ENCODE measurements around the gene TMEM54. TPM values are rescaled to one million over a fixed set of nuclear protein-coding genes. Genes with fewer than 3 reads are reported as not detected.

The TMEM54 gene
- total and polyA plus RNA-seq, 2 experiments from 2014 or later = 11.2 to 11.7 TPM

DNA sequence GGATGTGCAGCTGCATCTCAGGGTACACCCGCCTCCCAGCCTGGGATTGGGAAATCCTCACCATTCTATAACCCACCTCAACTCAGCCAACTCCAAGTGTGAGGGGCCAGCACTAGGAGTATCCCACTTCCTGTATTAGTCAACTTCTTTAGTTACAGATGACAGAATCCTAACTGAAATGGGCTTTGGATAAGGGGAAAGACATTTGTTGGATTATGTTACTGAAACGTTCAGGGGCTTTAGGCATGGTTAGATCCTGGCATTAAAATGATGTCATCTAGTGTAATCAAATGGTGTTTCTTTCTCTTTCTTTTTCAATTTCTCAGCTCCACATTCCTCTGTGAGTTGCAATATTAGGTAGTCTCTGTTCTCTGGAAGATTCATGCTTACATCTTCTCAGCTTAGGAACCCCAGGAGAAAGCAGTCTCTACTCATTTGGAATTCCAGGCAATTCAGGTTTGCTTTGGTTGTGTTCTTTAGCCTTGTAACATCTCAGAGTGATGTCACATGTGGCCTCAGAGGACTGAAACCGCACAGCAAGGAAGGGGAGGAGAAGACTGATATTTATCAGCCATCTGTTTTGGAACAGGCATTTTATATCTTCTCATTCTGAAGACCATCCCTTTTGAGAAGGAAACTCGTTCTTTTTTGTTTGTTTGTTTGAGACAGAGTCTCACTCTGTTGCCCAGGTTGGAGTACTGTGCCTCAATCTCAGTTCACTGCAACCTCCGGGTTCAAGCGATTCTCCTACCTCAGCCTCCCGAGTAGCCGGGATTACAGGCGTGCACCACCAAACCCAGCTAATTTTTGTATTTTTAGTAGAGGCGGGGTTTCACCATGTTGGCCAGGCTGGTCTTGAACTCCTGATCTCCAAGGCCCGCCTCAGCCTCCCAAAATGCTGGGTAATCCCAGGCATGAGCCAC is 18.9 kb upstream of the TMEM54 start:
- H3F3A ChIP-seq (replicated peaks; ENCODE audit: low read depth) = no peaks in the 10 kb centered on the region; the same call in 1 of the 2 replicates
- no peaks in the 10 kb centered on the region; the same call in 2 of the 3 replicates for H3K36me3 Mint-ChIP-seq (ENCODE audit: low read depth)
- H3K9me2 ChIP-seq (ENCODE audit: insufficient read depth) = no peaks in the 10 kb centered on the region
- no peak for ATAC-seq
- H3K4me2 ChIP-seq = no peak overlapping the region
- H3K79me2 ChIP-seq (replicated peaks; ENCODE audit: insufficient read depth) = no peaks in the 10 kb centered on the region
- no peaks in the 10 kb centered on the region for H4K20me1 ChIP-seq (replicated peaks; ENCODE audit: insufficient read depth)
- H3K27me3 ChIP-seq (ENCODE audit: insufficient read depth) = peaks cover 31% of the 10 kb centered on the region
- TF ChIP-seq JUNB (IDR thresholded peaks at IDR 0.05; ENCODE audit: unreplicated experiment) (no peak), STAT1 (IDR thresholded peaks at IDR 0.05; ENCODE audit: unreplicated experiment) (no peak)
- H3K27me3 Mint-ChIP-seq (ENCODE audit: insufficient read depth, low read depth, poor library complexity) = peaks cover 30% of the 10 kb centered on the region
- H3K4me1 ChIP-seq (ENCODE audit: insufficient read depth) = peaks cover 4% of the 10 kb centered on the region; the same call in 1 of the 2 replicates
- H3K36me3 ChIP-seq (ENCODE audit: insufficient read depth) = no peaks in the 10 kb centered on the region
- no peak overlapping the region for H3K27ac ChIP-seq (ENCODE audit: low read depth)
- no peak overlapping the region for H2AFZ ChIP-seq
- H3K4me1 Mint-ChIP-seq = peaks cover 6% of the 10 kb centered on the region
- DNase-seq (ENCODE audit: low spot score) = no peak
- H3K4me3 Mint-ChIP-seq = no peak overlapping the region
- no peak overlapping the region for H3K27ac Mint-ChIP-seq
- no peak overlapping the region for H3K4me3 ChIP-seq
- H3K9me3 Mint-ChIP-seq = no peaks in the 10 kb centered on the region

DNA sequence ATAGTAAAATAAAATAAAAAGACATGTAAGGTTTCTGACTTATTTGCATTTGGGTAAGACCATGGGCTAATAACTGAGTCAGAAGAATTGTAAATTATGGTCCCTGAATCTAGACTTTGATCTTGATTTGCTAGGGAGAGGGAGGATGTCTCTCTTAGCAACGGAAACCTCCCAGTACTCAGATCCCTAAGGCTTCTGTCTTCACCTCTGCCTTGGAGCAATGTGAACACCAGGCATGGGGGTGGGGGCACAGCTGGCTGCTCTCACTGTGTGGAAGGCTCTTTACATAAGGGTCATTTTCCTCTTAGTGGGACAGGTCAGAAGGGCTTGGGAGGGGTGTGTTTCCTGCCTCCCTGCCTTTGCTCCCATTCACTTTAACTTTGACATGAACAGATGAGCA is 17.0 kb upstream of the TMEM54 start:
- H3K4me1 Mint-ChIP-seq = no peaks in the 10 kb centered on the region
- no peaks in the 10 kb centered on the region for H3K79me2 ChIP-seq (replicated peaks; ENCODE audit: insufficient read depth)
- H3K4me1 ChIP-seq (ENCODE audit: insufficient read depth) = no peaks in the 10 kb centered on the region
- H3K4me3 ChIP-seq = no peak overlapping the region
- ATAC-seq (peak; percentile 45; the same call in 2 of the 3 replicates), DNase-seq (ENCODE audit: low spot score) (no peak)
- no peak overlapping the region for H3K27ac ChIP-seq (ENCODE audit: low read depth)
- H3K4me2 ChIP-seq = no peak overlapping the region
- H3K36me3 Mint-ChIP-seq (ENCODE audit: low read depth) = no peaks in the 10 kb centered on the region
- no peak overlapping the region for H3K4me3 Mint-ChIP-seq
- no peaks in the 10 kb centered on the region for H4K20me1 ChIP-seq (replicated peaks; ENCODE audit: insufficient read depth)
- peaks cover 13% of the 10 kb centered on the region for H3K27me3 Mint-ChIP-seq (ENCODE audit: insufficient read depth, low read depth, poor library complexity)
- no peaks in the 10 kb centered on the region for H3K9me3 Mint-ChIP-seq
- no peaks in the 10 kb centered on the region for H3K36me3 ChIP-seq (ENCODE audit: insufficient read depth)
- TF ChIP-seq, protein P1, sequence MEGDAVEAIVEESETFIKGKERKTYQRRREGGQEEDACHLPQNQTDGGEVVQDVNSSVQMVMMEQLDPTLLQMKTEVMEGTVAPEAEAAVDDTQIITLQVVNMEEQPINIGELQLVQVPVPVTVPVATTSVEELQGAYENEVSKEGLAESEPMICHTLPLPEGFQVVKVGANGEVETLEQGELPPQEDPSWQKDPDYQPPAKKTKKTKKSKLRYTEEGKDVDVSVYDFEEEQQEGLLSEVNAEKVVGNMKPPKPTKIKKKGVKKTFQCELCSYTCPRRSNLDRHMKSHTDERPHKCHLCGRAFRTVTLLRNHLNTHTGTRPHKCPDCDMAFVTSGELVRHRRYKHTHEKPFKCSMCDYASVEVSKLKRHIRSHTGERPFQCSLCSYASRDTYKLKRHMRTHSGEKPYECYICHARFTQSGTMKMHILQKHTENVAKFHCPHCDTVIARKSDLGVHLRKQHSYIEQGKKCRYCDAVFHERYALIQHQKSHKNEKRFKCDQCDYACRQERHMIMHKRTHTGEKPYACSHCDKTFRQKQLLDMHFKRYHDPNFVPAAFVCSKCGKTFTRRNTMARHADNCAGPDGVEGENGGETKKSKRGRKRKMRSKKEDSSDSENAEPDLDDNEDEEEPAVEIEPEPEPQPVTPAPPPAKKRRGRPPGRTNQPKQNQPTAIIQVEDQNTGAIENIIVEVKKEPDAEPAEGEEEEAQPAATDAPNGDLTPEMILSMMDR (conservative IDR thresholded peaks at IDR 0.05; ENCODE audit: low read depth in 2 of 2) = no peak
- no peak for TF ChIP-seq ZNF114 (CRISPR knock-in tag; IDR thresholded peaks at IDR 0.05)
- TF ChIP-seq EZH2phosphoT487 (IDR thresholded peaks at IDR 0.05; ENCODE audit: unreplicated experiment) = no peak
- TF ChIP-seq, protein P2, sequence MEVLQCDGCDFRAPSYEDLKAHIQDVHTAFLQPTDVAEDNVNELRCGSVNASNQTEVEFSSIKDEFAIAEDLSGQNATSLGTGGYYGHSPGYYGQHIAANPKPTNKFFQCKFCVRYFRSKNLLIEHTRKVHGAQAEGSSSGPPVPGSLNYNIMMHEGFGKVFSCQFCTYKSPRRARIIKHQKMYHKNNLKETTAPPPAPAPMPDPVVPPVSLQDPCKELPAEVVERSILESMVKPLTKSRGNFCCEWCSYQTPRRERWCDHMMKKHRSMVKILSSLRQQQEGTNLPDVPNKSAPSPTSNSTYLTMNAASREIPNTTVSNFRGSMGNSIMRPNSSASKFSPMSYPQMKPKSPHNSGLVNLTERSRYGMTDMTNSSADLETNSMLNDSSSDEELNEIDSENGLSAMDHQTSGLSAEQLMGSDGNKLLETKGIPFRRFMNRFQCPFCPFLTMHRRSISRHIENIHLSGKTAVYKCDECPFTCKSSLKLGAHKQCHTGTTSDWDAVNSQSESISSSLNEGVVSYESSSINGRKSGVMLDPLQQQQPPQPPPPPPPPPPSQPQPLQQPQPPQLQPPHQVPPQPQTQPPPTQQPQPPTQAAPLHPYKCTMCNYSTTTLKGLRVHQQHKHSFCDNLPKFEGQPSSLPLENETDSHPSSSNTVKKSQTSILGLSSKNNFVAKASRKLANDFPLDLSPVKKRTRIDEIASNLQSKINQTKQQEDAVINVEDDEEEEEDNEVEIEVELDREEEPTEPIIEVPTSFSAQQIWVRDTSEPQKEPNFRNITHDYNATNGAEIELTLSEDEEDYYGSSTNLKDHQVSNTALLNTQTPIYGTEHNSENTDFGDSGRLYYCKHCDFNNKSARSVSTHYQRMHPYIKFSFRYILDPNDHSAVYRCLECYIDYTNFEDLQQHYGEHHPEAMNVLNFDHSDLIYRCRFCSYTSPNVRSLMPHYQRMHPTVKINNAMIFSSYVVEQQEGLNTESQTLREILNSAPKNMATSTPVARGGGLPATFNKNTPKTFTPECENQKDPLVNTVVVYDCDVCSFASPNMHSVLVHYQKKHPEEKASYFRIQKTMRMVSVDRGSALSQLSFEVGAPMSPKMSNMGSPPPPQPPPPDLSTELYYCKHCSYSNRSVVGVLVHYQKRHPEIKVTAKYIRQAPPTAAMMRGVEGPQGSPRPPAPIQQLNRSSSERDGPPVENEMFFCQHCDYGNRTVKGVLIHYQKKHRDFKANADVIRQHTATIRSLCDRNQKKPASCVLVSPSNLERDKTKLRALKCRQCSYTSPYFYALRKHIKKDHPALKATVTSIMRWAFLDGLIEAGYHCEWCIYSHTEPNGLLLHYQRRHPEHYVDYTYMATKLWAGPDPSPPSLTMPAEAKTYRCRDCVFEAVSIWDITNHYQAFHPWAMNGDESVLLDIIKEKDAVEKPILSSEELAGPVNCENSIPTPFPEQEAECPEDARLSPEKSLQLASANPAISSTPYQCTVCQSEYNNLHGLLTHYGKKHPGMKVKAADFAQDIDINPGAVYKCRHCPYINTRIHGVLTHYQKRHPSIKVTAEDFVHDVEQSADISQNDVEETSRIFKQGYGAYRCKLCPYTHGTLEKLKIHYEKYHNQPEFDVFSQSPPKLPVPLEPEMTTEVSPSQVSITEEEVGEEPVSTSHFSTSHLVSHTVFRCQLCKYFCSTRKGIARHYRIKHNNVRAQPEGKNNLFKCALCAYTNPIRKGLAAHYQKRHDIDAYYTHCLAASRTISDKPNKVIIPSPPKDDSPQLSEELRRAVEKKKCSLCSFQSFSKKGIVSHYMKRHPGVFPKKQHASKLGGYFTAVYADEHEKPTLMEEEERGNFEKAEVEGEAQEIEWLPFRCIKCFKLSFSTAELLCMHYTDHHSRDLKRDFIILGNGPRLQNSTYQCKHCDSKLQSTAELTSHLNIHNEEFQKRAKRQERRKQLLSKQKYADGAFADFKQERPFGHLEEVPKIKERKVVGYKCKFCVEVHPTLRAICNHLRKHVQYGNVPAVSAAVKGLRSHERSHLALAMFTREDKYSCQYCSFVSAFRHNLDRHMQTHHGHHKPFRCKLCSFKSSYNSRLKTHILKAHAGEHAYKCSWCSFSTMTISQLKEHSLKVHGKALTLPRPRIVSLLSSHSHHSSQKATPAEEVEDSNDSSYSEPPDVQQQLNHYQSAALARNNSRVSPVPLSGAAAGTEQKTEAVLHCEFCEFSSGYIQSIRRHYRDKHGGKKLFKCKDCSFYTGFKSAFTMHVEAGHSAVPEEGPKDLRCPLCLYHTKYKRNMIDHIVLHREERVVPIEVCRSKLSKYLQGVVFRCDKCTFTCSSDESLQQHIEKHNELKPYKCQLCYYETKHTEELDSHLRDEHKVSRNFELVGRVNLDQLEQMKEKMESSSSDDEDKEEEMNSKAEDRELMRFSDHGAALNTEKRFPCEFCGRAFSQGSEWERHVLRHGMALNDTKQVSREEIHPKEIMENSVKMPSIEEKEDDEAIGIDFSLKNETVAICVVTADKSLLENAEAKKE (CRISPR knock-in tag; IDR thresholded peaks at IDR 0.05) = no peak
- TF ChIP-seq NANOG (IDR thresholded peaks at IDR 0.05; ENCODE audit: borderline replicate concordance) = no peak
- TF ChIP-seq EZH2 (IDR thresholded peaks at IDR 0.05; ENCODE audit: low read depth, unreplicated experiment) = no peak
- TF ChIP-seq ETS1 (IDR thresholded peaks at IDR 0.05) = no peak
- H3K27me3 ChIP-seq (ENCODE audit: insufficient read depth) = peaks cover 12% of the 10 kb centered on the region
- no peaks in the 10 kb centered on the region for H3F3A ChIP-seq (replicated peaks; ENCODE audit: low read depth)
- no peaks in the 10 kb centered on the region for H3K9me2 ChIP-seq (ENCODE audit: insufficient read depth)
- no peak overlapping the region for H3K27ac Mint-ChIP-seq
- no peak overlapping the region for H2AFZ ChIP-seq
